AG04450 (cell line): ENCODE measurements around the gene ARHGAP42. TPM values are rescaled to one million over a fixed set of nuclear protein-coding genes. Genes with fewer than 3 reads are reported as not detected.
A peak's percentile ranks its signal among the peaks of the same experiment; 100 is the strongest.
"Not testable (repeated sequence)": the region's sequence is repeated elsewhere in the genome, so short reads cannot be mapped to it uniquely, and the experiment has no call there.

ENCODE experiments used
- CTCF ChIA-PET: fragments of 300-600, 350-600 bp; formaldehyde crosslinking; extraction: SDS; loops from one replicate; lab custom pipeline; 2022; ENCODE audit warnings: antibody characterized with exemption, inconsistent platforms; lab: Charles Lee
- POLR2A ChIA-PET: fragments of 350-600 bp; formaldehyde crosslinking; extraction: SDS; loops from one replicate; lab custom pipeline; 2021; ENCODE audit warnings: antibody characterized with exemption, inconsistent platforms; lab: Yijun Ruan, JAX
- DNase-seq: peaks from one replicate; pipeline ENCODE4 v3.0.0-alpha.2; 2011; ENCODE audit warnings: low read depth, low spot score
- H3K27ac ChIP-seq: one replicate; pipeline ENCODE4 v1.5.1; 2012; ENCODE audit warnings: low read depth, low read length, control low read depth
- H3K27me3 ChIP-seq: one replicate; pipeline ENCODE4 v1.6.0; 2012; ENCODE audit warnings: low read length; ENCODE audit not compliant: control insufficient read depth, insufficient read depth
- H3K4me3 ChIP-seq: 2 replicates; pipeline ENCODE4 v1.5.1; 2011; ENCODE audit warnings: mild to moderate bottlenecking, low read depth, low read length, control low read depth
- H3K9me3 ChIP-seq: 2 replicates; pipeline ENCODE4 v1.5.1; 2012; ENCODE audit warnings: low read length; ENCODE audit not compliant: control insufficient read depth, insufficient read depth
- polyA plus RNA-seq: library from polyadenylated mRNA; depleted of rRNA; stranded (reverse); fragments of >200 nt; gene quantifications from 2 replicates; pipeline ENCODE4 v1.2.3, GENCODE V29; 2011
- TF ChIP-seq, protein P1 (sequence below): IDR thresholded peaks from 2 replicates; pipeline ENCODE4 v1.5.1; 2011; ENCODE audit warnings: low read depth, low read length, control low read depth, inconsistent platforms

The ARHGAP42 gene
- polyA plus RNA-seq, 1 experiment: 9.0 TPM

DNA sequence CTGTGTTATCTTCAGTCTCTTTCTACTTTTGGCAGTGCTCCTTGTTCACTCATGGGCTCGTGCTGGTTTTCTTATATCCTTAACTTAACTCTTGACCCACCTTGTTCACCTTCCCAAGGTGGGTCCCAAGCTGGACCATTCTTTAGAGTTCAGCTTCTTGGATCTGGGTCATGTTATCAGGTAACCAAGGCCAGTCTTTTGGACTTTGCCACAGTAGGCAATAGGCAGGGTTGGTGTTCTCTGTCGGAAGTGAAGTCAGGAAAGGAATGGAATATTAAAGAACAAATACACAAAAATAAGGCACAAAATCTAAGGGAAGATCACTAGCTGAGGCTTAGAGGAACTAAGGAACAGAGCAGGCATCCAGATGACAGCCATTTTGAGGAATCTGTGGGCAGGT, 202.7 kb downstream of the ARHGAP42 start:
- no peak for DNase-seq
- POLR2A ChIA-PET: no interaction called here
- H3K9me3 ChIP-seq: no peaks in the 10 kb centered on the region
- H3K4me3 ChIP-seq: no peak overlapping the region
- H3K27ac ChIP-seq: no peak overlapping the region
- CTCF ChIA-PET: interaction anchor here (1.1 kb wide), 1 partner anchor 313 kb away, joined by 4 read pairs; no protein-coding TSS in a partner anchor
- no peaks in the 10 kb centered on the region for H3K27me3 ChIP-seq
- TF ChIP-seq, protein P1, sequence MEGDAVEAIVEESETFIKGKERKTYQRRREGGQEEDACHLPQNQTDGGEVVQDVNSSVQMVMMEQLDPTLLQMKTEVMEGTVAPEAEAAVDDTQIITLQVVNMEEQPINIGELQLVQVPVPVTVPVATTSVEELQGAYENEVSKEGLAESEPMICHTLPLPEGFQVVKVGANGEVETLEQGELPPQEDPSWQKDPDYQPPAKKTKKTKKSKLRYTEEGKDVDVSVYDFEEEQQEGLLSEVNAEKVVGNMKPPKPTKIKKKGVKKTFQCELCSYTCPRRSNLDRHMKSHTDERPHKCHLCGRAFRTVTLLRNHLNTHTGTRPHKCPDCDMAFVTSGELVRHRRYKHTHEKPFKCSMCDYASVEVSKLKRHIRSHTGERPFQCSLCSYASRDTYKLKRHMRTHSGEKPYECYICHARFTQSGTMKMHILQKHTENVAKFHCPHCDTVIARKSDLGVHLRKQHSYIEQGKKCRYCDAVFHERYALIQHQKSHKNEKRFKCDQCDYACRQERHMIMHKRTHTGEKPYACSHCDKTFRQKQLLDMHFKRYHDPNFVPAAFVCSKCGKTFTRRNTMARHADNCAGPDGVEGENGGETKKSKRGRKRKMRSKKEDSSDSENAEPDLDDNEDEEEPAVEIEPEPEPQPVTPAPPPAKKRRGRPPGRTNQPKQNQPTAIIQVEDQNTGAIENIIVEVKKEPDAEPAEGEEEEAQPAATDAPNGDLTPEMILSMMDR: no peak

DNA sequence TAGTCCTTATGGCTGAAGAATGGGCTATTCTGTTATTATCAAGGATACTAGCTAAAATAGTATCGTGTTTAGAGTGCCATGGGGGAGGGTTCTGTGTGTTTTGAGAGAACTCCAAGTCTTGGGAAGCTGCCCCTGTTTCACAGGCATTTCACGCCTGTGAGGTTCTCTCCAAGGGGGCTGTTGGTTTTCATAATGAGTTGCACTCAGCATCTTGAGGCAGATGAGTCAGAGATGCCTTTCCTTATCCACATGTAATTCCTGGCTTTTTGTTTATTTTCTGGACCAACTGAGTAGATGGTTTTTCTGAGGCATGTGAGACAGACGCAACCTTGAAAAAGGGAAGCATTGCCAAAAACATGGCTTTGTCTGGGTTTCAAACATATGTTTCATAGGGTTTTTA, 203.7 kb downstream of the ARHGAP42 start:
- ChIA-PET CTCF (interaction anchor here (1.1 kb wide), 1 partner anchor 314 kb away, joined by 4 read pairs; no protein-coding TSS in a partner anchor), POLR2A (interaction anchor here (0.6 to 1.3 kb wide), 3 partner anchors 14 to 1377 kb away, joined by 3 to 6 read pairs (median 4); no protein-coding TSS in a partner anchor)
- TF ChIP-seq, protein P1: no peak
- Histone ChIP-seq H3K27ac (peak overlapping the region; percentile 96), H3K4me3 (no peak overlapping the region), H3K9me3 (no peaks in the 10 kb centered on the region), H3K27me3 (no peaks in the 10 kb centered on the region)
- peak; percentile 94 for DNase-seq

DNA sequence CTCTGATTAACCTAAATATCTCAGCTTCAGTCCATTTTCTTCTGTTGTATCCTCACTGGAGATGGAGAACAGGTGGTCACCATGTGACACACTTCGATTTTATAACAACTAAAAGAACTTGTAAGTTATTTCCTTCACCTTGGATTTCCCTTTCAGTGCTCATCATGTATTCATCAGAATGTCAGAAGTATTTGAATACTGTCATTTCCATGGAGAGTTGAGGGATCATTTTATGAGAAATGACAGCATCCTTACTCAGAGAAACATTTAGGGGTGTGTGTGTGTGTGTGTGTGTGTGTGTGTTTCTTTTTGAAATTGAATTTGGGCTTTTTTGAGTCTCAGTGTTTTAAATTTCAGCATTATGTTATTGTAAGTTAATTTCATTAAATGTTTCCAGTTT, 205.8 kb downstream of the ARHGAP42 start:
- POLR2A ChIA-PET: no interaction called here
- no peak for DNase-seq

DNA sequence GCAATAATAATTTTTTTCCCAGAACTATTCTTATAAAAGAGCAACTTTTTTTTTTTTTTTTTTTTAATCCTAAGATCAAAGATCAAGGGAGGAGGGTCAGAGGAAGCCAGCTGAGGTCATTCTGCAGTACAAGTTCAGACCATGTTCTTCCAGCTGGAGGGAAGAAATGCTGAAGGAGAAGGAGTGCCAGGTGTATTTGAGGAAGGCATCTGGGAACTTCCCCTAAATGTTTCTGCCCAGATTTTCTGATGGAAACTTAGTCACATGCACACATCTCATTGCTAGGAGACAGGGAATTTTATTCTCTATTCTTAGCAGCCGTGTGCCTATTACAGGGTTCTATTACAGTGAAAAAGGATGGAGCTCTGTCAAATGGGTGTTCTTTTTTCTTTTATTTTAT, 208.4 kb downstream of the ARHGAP42 start:
- ChIA-PET POLR2A (no interaction called here), CTCF (no interaction called here)
- Histone ChIP-seq H3K4me3 (no peak overlapping the region), H3K27ac (no peak overlapping the region), H3K27me3 (no peaks in the 10 kb centered on the region), H3K9me3 (no peaks in the 10 kb centered on the region)
- DNase-seq: no peak
- TF ChIP-seq, protein P1: no peak

More for the DNA sequence above, 205.8 kb downstream of the ARHGAP42 start:
- H3K9me3 ChIP-seq: no peaks in the 10 kb centered on the region
- CTCF ChIA-PET: interaction anchor here (0.9 to 1.5 kb wide), 3 partner anchors 33 to 316 kb away, joined by 3 to 4 read pairs (median 3); no protein-coding TSS in a partner anchor
- TF ChIP-seq, protein P1: no peak
- no peak overlapping the region for H3K27ac ChIP-seq
- no peaks in the 10 kb centered on the region for H3K27me3 ChIP-seq
- H3K4me3 ChIP-seq: no peak overlapping the region

DNA sequence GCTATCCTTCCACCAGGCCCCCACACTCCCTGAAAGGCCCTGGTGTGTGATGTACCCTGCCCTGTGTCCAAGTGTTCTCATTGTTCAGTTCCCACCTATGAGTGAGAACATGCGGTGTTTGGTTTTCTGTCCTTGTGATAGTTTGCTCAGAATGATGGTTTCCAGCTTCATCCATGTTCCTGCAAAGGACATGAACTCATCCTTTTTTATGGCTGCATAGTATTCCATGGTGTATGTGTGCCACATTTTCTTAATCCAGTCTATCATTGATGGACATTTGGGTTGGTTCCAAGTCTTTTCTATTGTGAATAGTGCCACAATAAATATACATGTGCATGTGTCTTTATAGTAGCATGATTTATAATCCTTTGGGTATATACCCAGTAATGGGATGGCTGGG, 208.9 kb downstream of the ARHGAP42 start:
- POLR2A ChIA-PET, H3K9me3 ChIP-seq, H3K27ac ChIP-seq, CTCF ChIA-PET, DNase-seq, H3K4me3 ChIP-seq, H3K27me3 ChIP-seq: not testable (repeated sequence)

DNA sequence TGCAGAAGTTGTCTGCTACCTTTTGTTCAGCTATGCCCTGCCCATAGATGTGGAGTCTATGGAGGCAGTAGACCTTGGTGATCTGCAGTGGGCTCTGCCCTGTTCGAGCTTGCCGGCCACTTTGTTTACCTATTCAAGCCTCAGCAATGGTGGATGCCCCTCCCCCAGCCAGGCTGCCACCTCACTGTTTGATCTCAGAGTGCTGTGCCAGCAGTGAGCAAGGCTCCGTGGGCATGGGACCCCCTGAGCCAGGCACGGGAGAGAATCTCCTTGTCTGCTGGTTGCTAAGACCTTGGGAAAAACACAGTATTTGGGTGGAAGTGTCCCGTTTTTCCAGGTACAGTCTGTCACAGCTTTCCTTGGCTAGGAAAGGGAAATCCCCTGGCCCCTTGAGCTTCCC, 214.4 kb downstream of the ARHGAP42 start:
- CTCF ChIA-PET, DNase-seq, H3K4me3 ChIP-seq, H3K27ac ChIP-seq, H3K27me3 ChIP-seq, H3K9me3 ChIP-seq, POLR2A ChIA-PET: not testable (repeated sequence)
